GM18951 (cell line): ENCODE results near the gene SCN9A.
"Not testable (repeated sequence)": the region's sequence is repeated elsewhere in the genome, so short reads cannot be mapped to it uniquely, and the experiment has no call there.

Source experiments
- POLR2A ChIP-seq: IDR thresholded peaks from 4 replicates; pipeline ENCODE4 v1.6.1; 2011; ENCODE audit warnings: mild to moderate bottlenecking; ENCODE audit not compliant: insufficient read length, insufficient read depth; ENCODE audit errors: extremely low read depth
- in situ Hi-C: fragments of 300-500 bp; cut with MboI; formaldehyde crosslinking; loops from one replicate; pipeline ENCODE4 v1.12.0; 2022; ENCODE audit warnings: low sequenced_read_pairs, mixed read lengths, inconsistent platforms; ENCODE audit not compliant: unreplicated experiment

Gene SCN9A

GRCh38 chr2:166337932-166338331 is 37.8 kb downstream of the SCN9A start:
- TF ChIP-seq POLR2A, result no peak
- in situ Hi-C loops, result no loop called here

GRCh38 chr2:166335284-166335683 is 40.5 kb downstream of the SCN9A start:
- in situ Hi-C loops, result no loop called here
- no peak for TF ChIP-seq POLR2A

- TF ChIP-seq POLR2A, result no peak
- in situ Hi-C loops, result no loop called here
These were observed 40.9 kb downstream of the SCN9A start for GRCh38 chr2:166334805-166335204.

GRCh38 chr2:166333801-166334200 is 41.9 kb downstream of the SCN9A start:
- in situ Hi-C loops, result no loop called here
- no peak for TF ChIP-seq POLR2A

- in situ Hi-C loops, result no loop called here
- no peak for TF ChIP-seq POLR2A
These were observed 43.6 kb downstream of the SCN9A start for GRCh38 chr2:166332106-166332505.

GRCh38 chr2:166331468-166331867 is 44.3 kb downstream of the SCN9A start:
- in situ Hi-C loops, result no loop called here
- no peak for TF ChIP-seq POLR2A

GRCh38 chr2:166329465-166329864 is 46.3 kb downstream of the SCN9A start:
- in situ Hi-C loops, result no loop called here
- no peak for TF ChIP-seq POLR2A

GRCh38 chr2:166328147-166328546 is 47.6 kb downstream of the SCN9A start:
- in situ Hi-C loops, result no loop called here
- TF ChIP-seq POLR2A, result no peak

- no peak for TF ChIP-seq POLR2A
- in situ Hi-C loops, result no loop called here
These were observed 54.7 kb downstream of the SCN9A start for GRCh38 chr2:166321076-166321475.

- TF ChIP-seq POLR2A, result no peak
- in situ Hi-C loops, result no loop called here
These were observed 61.6 kb downstream of the SCN9A start for GRCh38 chr2:166314022-166314759.

- in situ Hi-C loops, result not testable (repeated sequence)
These were observed 62.9 kb downstream of the SCN9A start for GRCh38 chr2:166312863-166313262.

GRCh38 chr2:166307326-166307725 is 68.4 kb downstream of the SCN9A start:
- TF ChIP-seq POLR2A, result no peak
- in situ Hi-C loops, result no loop called here

- TF ChIP-seq POLR2A, result no peak
- in situ Hi-C loops, result no loop called here
These were observed 71.1 kb downstream of the SCN9A start for GRCh38 chr2:166304656-166305055.

GRCh38 chr2:166302036-166302435 is 73.7 kb downstream of the SCN9A start:
- TF ChIP-seq POLR2A, result no peak
- in situ Hi-C loops, result no loop called here

- TF ChIP-seq POLR2A, result no peak
- in situ Hi-C loops, result no loop called here
These were observed 77.8 kb downstream of the SCN9A start for GRCh38 chr2:166297951-166298350.
